HG02970 (cell line): Measurements from ENCODE around the gene KPNB1.

ENCODE experiments used
- ATAC-seq: cut with Tn5 transposase; IDR thresholded peaks from one replicate; pipeline ENCODE4 v1.9.1; 2021; ENCODE audit warnings: mild to moderate bottlenecking, moderate library complexity, moderate number of reproducible peaks; ENCODE audit not compliant: unreplicated experiment, low FRiP score

KPNB1 gene

GRCh38 chr17:47725446-47726111 lies 75.9 kb downstream of the KPNB1 start:
- ATAC-seq: no peak

GRCh38 chr17:47726796-47727703 lies 77.3 kb downstream of the KPNB1 start:
- ATAC-seq: no peak

- no peak for ATAC-seq
Observed at GRCh38 chr17:47727704-47728036, 78.0 kb downstream of the KPNB1 start.

- ATAC-seq: no peak
Observed at GRCh38 chr17:47728214-47728877, 78.6 kb downstream of the KPNB1 start.

- no peak for ATAC-seq
Observed at GRCh38 chr17:47729476-47729875, 79.8 kb downstream of the KPNB1 start.

- ATAC-seq: no peak
Observed at GRCh38 chr17:47730681-47731080, 81.0 kb downstream of the KPNB1 start.

- ATAC-seq: no peak
Observed at GRCh38 chr17:47731396-47731795, 81.7 kb downstream of the KPNB1 start.

- no peak for ATAC-seq
Observed at GRCh38 chr17:47732399-47733046, 82.8 kb downstream of the KPNB1 start.

GRCh38 chr17:47733047-47733673 lies 83.4 kb downstream of the KPNB1 start, which contains the start of gene TBX21:
Gene TBX21, plus strand, starts transcription at chr17:47733236. Its CDS starts 219 bp downstream, at chr17:47733455.
- ATAC-seq: peak; percentile 47

GRCh38 chr17:47733674-47734410 lies 84.1 kb downstream of the KPNB1 start:
- peak; percentile 20 for ATAC-seq

- ATAC-seq: no peak
Observed at GRCh38 chr17:47735139-47735464, 85.4 kb downstream of the KPNB1 start.
